Pancreas (tissue), 10 donors: ENCODE measurements around the gene LHPP. TPM values are rescaled to one million over a fixed set of nuclear protein-coding genes. Genes with fewer than 3 reads are reported as not detected.

Source experiments
- ATAC-seq, 4 donors: fragments of 200-7000 bp; cut with Tn5 transposase; one replicate each; pipeline versions ENCODE4 v1.8.0 to v1.9.1; 2020; ENCODE audit warnings: mild to moderate bottlenecking in 4 of 4, moderate library complexity in 4 of 4
- DNase-seq, 6 donors: peaks; one replicate each; pipeline ENCODE4 v3.0.0-alpha.2; 2020
- FAIRE-seq: peaks from 2 replicates; lab custom pipeline; 2012; peaks lifted over from hg19 to GRCh38; lab: Jason Lieb, UNC
- H3K27ac ChIP-seq, 4 donors: fragments of 200-600 bp; sonication (generic); 1 replicate in 3 of 4; 2 replicates in 1 of 4; pipeline versions ENCODE4 v1.5.0 to v1.8.0; 2020
- H3K27me3 ChIP-seq, 4 donors: fragments of 200-600 bp; one replicate each; pipeline ENCODE4 v1.8.0; 2021
- H3K36me3 ChIP-seq, 3 donors: fragments of 200-600 bp; sonication (generic) in 1 of 3; one replicate each; pipeline versions ENCODE4 v1.5.0 to v1.8.0; 2020 to 2021
- H3K4me1 ChIP-seq, 3 donors: fragments of 200-600 bp; one replicate each; pipeline ENCODE4 v1.8.0; 2021
- H3K4me3 ChIP-seq, 4 donors: fragments of 200-600 bp; sonication (generic) in 2 of 4; one replicate each; pipeline versions ENCODE4 v1.5.0 to v1.8.0; 2020 to 2021
- H3K9me3 ChIP-seq, 4 donors: fragments of 200-600 bp; one replicate each; pipeline ENCODE4 v1.8.0; 2021
- WGBS, 2 donors: extraction: QIAGEN DNeasy Blood & Tissue Kit; methylation state at CpG; one replicate each; pipeline ENCODE4 v1.1.7; 2013; 5-methylcytosine and 5-hydroxymethylcytosine counted together
- intact Hi-C, 3 donors: fragments of 100-400 bp; cut with DNase I; formaldehyde crosslinking; loops; one replicate each; pipeline versions ENCODE4 v1.11.1 to v1.14.2; 2022
- polyA plus RNA-seq, 2 donors: library from polyadenylated mRNA; stranded (reverse); fragments of 200-250 nt; gene quantifications; one replicate each; pipeline ENCODE4 v1.2.3, GENCODE V29; 2013
- total RNA-seq, 6 donors: library from RNA; stranded (reverse); fragmentation: NEBNext Ultra II Directional in 4 of 6; extraction: Animal tissue kit (Norgen Biotek cat#: 25700) in 4 of 6; gene quantifications; one replicate each; pipeline versions ENCODE4 v1.2.1 to v1.2.4, GENCODE V29; 2021 to 2023
- TF ChIP-seq, protein P1 (sequence below), 4 donors: fragments of 200-600 bp; sonication (generic) in 3 of 4; IDR thresholded peaks; one replicate each; pipeline versions ENCODE4 v1.5.0 to v1.8.0; 2021; ENCODE audit warnings: antibody characterized with exemption in 4 of 4
- donor health status: healthy with polysubstance abuse.
- donor health status: DM: no; HTN: no; CAD: no; lungs with moderate emphysema.
- donor health status: DM: no; HTN: no; CAD: no.
- donor health status: control.
- donor health status: control.
- donor health status: Bipolar disorder and iron deficiency.
- donor health status: DM: yes; HTN: yes; CAD: no.
- donor health status: DM: no; HTN: no; CAD: no.
- donor health status: DM: no; HTN: no; CAD: no.
- donor health status: DM: yes; HTN: yes; CAD: no.

LHPP gene
- total and polyA plus RNA-seq, 8 donors = 5.3 to 10.8 (median 7.8) TPM

GRCh38 chr10:124417895-124418725, 43.5 kb upstream of the LHPP start:
- WGBS, 2 donors = 5 to 9% methylated on average over 60 to 64 of the region's 64 CpGs
- peak overlapping the region; percentile 67 to 97 (median 86) for H3K4me3 ChIP-seq
- TF ChIP-seq, protein P1, sequence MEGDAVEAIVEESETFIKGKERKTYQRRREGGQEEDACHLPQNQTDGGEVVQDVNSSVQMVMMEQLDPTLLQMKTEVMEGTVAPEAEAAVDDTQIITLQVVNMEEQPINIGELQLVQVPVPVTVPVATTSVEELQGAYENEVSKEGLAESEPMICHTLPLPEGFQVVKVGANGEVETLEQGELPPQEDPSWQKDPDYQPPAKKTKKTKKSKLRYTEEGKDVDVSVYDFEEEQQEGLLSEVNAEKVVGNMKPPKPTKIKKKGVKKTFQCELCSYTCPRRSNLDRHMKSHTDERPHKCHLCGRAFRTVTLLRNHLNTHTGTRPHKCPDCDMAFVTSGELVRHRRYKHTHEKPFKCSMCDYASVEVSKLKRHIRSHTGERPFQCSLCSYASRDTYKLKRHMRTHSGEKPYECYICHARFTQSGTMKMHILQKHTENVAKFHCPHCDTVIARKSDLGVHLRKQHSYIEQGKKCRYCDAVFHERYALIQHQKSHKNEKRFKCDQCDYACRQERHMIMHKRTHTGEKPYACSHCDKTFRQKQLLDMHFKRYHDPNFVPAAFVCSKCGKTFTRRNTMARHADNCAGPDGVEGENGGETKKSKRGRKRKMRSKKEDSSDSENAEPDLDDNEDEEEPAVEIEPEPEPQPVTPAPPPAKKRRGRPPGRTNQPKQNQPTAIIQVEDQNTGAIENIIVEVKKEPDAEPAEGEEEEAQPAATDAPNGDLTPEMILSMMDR (IDR thresholded peaks at IDR 0.05) = no peak
- H3K4me1 ChIP-seq = peaks cover 13 to 27% (median 22%) of the 10 kb centered on the region in 3 donors
- H3K9me3 ChIP-seq = no peaks in the 10 kb centered on the region
- FAIRE-seq (no peak), DNase-seq (peak; percentile 42 to 82 (median 58)), ATAC-seq (peak; percentile 39 to 61 (median 56))
- intact Hi-C loops = no loop called here
- H3K36me3 ChIP-seq = no peaks in the 10 kb centered on the region
- no peaks in the 10 kb centered on the region for H3K27me3 ChIP-seq
- peak overlapping the region; percentile 65 to 82 (median 76) for H3K27ac ChIP-seq

DNA sequence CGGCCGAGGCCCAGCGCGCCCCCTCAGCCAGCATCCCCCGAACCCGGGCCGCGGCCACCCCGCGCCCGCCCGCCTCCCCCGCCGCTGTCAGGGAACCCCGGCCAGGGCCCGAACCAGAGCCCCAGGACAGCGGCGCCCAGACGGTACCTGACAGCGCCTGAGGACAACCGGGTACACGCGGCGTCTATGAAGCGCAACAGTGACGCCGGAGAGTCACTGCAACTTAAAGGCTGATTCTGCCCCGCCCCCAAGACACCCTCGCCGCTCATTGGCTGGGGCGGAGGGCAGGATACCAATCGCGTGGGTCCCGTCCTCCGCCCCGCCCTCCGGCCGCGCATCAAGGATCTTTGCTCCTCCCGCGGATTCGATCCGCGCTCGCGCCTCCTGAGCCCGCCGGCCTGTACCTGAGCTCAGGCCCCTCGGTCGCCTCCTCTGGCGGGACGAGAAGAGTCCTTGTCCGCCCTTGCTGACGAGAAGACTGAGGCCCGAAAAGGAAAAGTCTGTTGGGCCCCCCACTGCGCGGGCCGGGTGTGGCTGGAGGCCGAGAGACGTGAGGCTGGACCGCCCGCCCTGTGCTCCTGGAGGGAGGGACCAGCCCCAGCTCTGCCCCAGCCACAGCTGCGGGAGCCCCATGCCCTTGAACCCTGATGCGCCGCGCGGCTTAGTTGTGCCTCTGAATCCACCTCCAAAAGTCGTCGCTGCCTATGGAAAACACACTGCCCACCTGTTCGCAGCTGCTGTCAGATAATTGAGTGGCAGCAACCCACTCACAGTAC, 42.7 kb upstream of the LHPP start, which contains the start of gene OAT:
OAT (minus strand) TSS at position 198 of the 776 bp plus-strand sequence. CDS start 6,752 bp downstream, outside the sequence.
- FAIRE-seq = peak; percentile 80
- H3K4me3 ChIP-seq = peak within 1 kb of the TSS; percentile 67 to 97 (median 86)
- H3K27me3 ChIP-seq = no peaks in the 10 kb centered on the region
- intact Hi-C loops = no loop called here
- TF ChIP-seq, protein P1 (IDR thresholded peaks at IDR 0.05) = no peak
- peak within 1 kb of the TSS; percentile 65 to 82 (median 76) for H3K27ac ChIP-seq
- peaks cover 13 to 22% (median 19%) of the 10 kb centered on the region in 3 donors for H3K4me1 ChIP-seq
- peak; percentile 95 to 99 (median 97) for ATAC-seq
- no peaks in the 10 kb centered on the region for H3K36me3 ChIP-seq
- 2 to 3% methylated on average over 66 to 70 of the region's 70 CpGs for WGBS, 2 donors
- H3K9me3 ChIP-seq = no peaks in the 10 kb centered on the region
- DNase-seq = peak; percentile 93 to 98 (median 96)

GRCh38 chr10:124419635-124420034, 42.0 kb upstream of the LHPP start:
- Histone ChIP-seq H3K4me1 (peaks cover 7 to 15% (median 13%) of the 10 kb centered on the region in 3 donors), H3K36me3 (no peaks in the 10 kb centered on the region), H3K9me3 (no peaks in the 10 kb centered on the region), H3K4me3 (no peak overlapping the region), H3K27ac (no peak overlapping the region), H3K27me3 (no peaks in the 10 kb centered on the region)
- intact Hi-C loops = no loop called here
- DNase-seq (peak in 1 of 6 donors; percentile 26), ATAC-seq (no peak), FAIRE-seq (no peak)
- TF ChIP-seq, protein P1 (IDR thresholded peaks at IDR 0.05) = no peak
- 94 to 96% methylated on average over 10 of the region's 10 CpGs for WGBS, 2 donors

- H3K27ac ChIP-seq = no peak overlapping the region
- H3K4me1 ChIP-seq = peaks cover 6 to 16% (median 13%) of the 10 kb centered on the region in 3 donors
- FAIRE-seq (no peak), ATAC-seq (no peak), DNase-seq (no peak)
- H3K4me3 ChIP-seq = no peak overlapping the region
- intact Hi-C loops = no loop called here
- WGBS, 2 donors = 7 to 23% methylated on average over 1 of the region's 1 CpG
- no peaks in the 10 kb centered on the region for H3K36me3 ChIP-seq
- TF ChIP-seq, protein P1 (IDR thresholded peaks at IDR 0.05) = no peak
- no peaks in the 10 kb centered on the region for H3K9me3 ChIP-seq
- H3K27me3 ChIP-seq = no peaks in the 10 kb centered on the region
Measured at GRCh38 chr10:124420254-124420653, 41.4 kb upstream of the LHPP start.
